ENCODE measurements around the gene AACS.

The AACS gene

DNA sequence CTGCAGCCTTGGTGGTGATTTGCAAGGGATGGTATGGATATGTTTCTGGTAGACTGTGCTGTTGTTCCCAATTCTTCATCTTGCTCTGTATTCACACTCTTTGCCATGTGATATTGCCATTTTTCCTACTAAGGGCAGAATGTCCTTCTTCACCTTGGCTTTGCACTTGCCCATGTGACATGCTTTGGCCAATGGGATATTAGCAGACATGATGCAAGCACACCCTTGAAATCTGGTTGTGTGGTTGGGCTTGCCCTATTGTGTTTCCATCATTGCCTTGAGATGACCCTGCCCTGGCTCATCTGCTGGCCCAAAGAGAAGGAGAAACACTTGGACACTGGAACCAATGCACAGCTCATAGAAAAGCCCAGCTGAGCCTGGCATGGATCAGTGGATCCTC is 110.3 kb downstream of the AACS start:
- Histone ChIP-seq H3K18ac (ENCODE audit: low read length) (no peak overlapping the region), H2BK120ac (ENCODE audit: low read depth, low read length) (no peak overlapping the region), H3K79me2 (ENCODE audit: control insufficient read depth, insufficient read depth, low read length) (no peaks in the 10 kb centered on the region), H2BK15ac (replicated peaks; ENCODE audit: low read depth) (no peak overlapping the region), H3K23ac (ENCODE audit: low read length) (no peak overlapping the region), H4K8ac (ENCODE audit: low read depth, low read length) (no peak overlapping the region), H2AK5ac (ENCODE audit: low read length) (no peak overlapping the region), H3K27me3 (ENCODE audit: insufficient read depth, low read length, poor library complexity) (no peaks in the 10 kb centered on the region), H3K4me2 (ENCODE audit: low read length) (no peak overlapping the region), H3K4me3 (ENCODE audit: low read length) (no peak overlapping the region), H3K4ac (ENCODE audit: low read depth, low read length) (no peak overlapping the region), H2BK5ac (ENCODE audit: low read length) (no peak overlapping the region), H3K56ac (ENCODE audit: low read length) (no peak overlapping the region), H4K5ac (ENCODE audit: low read length) (no peak overlapping the region), H3K27ac (ENCODE audit: low read depth, low read length) (no peak overlapping the region), H3K79me1 (ENCODE audit: low read length) (no peaks in the 10 kb centered on the region), H3K9ac (ENCODE audit: low read length) (no peak overlapping the region), H3K36me3 (ENCODE audit: control insufficient read depth, insufficient read depth, low read length) (no peaks in the 10 kb centered on the region), H3K4me1 (ENCODE audit: control insufficient read depth, low read depth, low read length) (no peaks in the 10 kb centered on the region)
- DNase-seq = no peak

GRCh38 chr12:125178222-125178621 is 113.0 kb downstream of the AACS start:
- Histone ChIP-seq H3K79me2 (ENCODE audit: control insufficient read depth, insufficient read depth, low read length) (no peaks in the 10 kb centered on the region), H3K36me3 (ENCODE audit: control insufficient read depth, insufficient read depth, low read length) (no peaks in the 10 kb centered on the region), H3K56ac (ENCODE audit: low read length) (no peak overlapping the region), H3K23ac (ENCODE audit: low read length) (no peak overlapping the region), H3K27ac (ENCODE audit: low read depth, low read length) (no peak overlapping the region), H3K4me1 (ENCODE audit: control insufficient read depth, low read depth, low read length) (no peaks in the 10 kb centered on the region), H3K4me3 (ENCODE audit: low read length) (no peak overlapping the region), H3K9ac (ENCODE audit: low read length) (no peak overlapping the region), H3K18ac (ENCODE audit: low read length) (no peak overlapping the region), H3K4me2 (ENCODE audit: low read length) (no peak overlapping the region), H2BK120ac (ENCODE audit: low read depth, low read length) (no peak overlapping the region), H4K8ac (ENCODE audit: low read depth, low read length) (no peak overlapping the region), H2AK5ac (ENCODE audit: low read length) (no peak overlapping the region), H4K5ac (ENCODE audit: low read length) (no peak overlapping the region), H2BK15ac (replicated peaks; ENCODE audit: low read depth) (no peak overlapping the region), H3K27me3 (ENCODE audit: insufficient read depth, low read length, poor library complexity) (no peaks in the 10 kb centered on the region), H3K4ac (ENCODE audit: low read depth, low read length) (no peak overlapping the region), H3K79me1 (ENCODE audit: low read length) (no peaks in the 10 kb centered on the region), H2BK5ac (ENCODE audit: low read length) (no peak overlapping the region)
- WGBS (ENCODE audit: extremely low coverage, insufficient coverage, low lambda C conversion rate) = no CpG with 5 or more reads among the region's 2 CpGs
- DNase-seq = no peak

DNA sequence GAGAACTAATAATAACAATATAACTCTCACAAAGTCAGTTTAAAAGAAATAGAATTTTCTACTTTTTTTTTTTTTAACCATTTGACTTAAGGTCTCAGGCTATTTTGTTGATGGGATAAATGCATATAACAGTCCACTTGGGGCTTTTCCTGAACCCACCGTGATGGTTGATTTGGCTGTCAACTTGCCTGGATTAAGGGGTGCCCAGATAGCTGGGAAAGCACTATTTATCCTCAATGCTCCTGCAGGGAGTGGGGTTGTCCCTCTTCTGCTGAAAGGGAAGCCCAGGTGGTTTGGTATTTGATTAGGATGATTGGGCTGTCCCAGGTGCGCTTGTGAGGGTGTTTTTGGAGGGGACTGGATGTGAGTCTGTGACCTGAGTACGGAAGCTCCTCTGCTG is 114.9 kb downstream of the AACS start:
- no peak overlapping the region for H4K8ac ChIP-seq (ENCODE audit: low read depth, low read length)
- H3K56ac ChIP-seq (ENCODE audit: low read length) = no peak overlapping the region
- no peak overlapping the region for H3K23ac ChIP-seq (ENCODE audit: low read length)
- H2AK5ac ChIP-seq (ENCODE audit: low read length) = no peak overlapping the region
- H3K79me1 ChIP-seq (ENCODE audit: low read length) = no peaks in the 10 kb centered on the region
- no CpG with 5 or more reads among the region's 3 CpGs for WGBS (ENCODE audit: extremely low coverage, insufficient coverage, low lambda C conversion rate)
- no peaks in the 10 kb centered on the region for H3K27me3 ChIP-seq (ENCODE audit: insufficient read depth, low read length, poor library complexity)
- DNase-seq = no peak
- no peak overlapping the region for H2BK120ac ChIP-seq (ENCODE audit: low read depth, low read length)
- no peak overlapping the region for H3K4me2 ChIP-seq (ENCODE audit: low read length)
- no peaks in the 10 kb centered on the region for H3K79me2 ChIP-seq (ENCODE audit: control insufficient read depth, insufficient read depth, low read length)
- no peak overlapping the region for H2BK15ac ChIP-seq (replicated peaks; ENCODE audit: low read depth)
- H3K27ac ChIP-seq (ENCODE audit: low read depth, low read length) = no peak overlapping the region
- no peak overlapping the region for H3K4ac ChIP-seq (ENCODE audit: low read depth, low read length)
- no peak overlapping the region for H3K18ac ChIP-seq (ENCODE audit: low read length)
- H4K5ac ChIP-seq (ENCODE audit: low read length) = no peak overlapping the region
- H3K4me3 ChIP-seq (ENCODE audit: low read length) = no peak overlapping the region
- peaks cover 4% of the 10 kb centered on the region for H3K4me1 ChIP-seq (ENCODE audit: control insufficient read depth, low read depth, low read length)
- no peak overlapping the region for H3K9ac ChIP-seq (ENCODE audit: low read length)
- H2BK5ac ChIP-seq (ENCODE audit: low read length) = no peak overlapping the region
- no peaks in the 10 kb centered on the region for H3K36me3 ChIP-seq (ENCODE audit: control insufficient read depth, insufficient read depth, low read length)

DNA sequence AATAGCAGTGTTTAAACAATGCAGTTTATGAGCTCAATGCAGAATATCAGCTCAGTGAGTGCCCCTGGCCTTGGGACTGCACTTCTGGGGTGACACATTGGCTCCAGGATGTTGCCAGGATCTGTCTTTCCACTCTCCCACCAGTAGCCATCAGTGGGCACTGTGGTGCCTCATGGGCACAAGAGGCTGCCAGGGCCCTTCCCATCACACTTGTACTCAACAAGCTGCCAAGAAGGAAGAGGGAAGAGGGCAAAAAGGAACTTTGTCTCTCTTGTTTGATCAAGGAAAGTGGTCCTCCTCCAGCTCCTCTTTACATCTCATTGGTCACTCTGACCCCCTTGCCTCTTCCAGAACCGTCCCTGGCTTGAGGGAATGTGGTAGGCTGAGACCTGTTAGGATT is 115.9 kb downstream of the AACS start:
- Histone ChIP-seq H3K4me1 (ENCODE audit: control insufficient read depth, low read depth, low read length) (peaks cover 4% of the 10 kb centered on the region), H2BK120ac (ENCODE audit: low read depth, low read length) (no peak overlapping the region), H3K4ac (ENCODE audit: low read depth, low read length) (no peak overlapping the region), H3K9ac (ENCODE audit: low read length) (no peak overlapping the region), H2AK5ac (ENCODE audit: low read length) (no peak overlapping the region), H4K8ac (ENCODE audit: low read depth, low read length) (no peak overlapping the region), H3K27me3 (ENCODE audit: insufficient read depth, low read length, poor library complexity) (no peaks in the 10 kb centered on the region), H3K23ac (ENCODE audit: low read length) (no peak overlapping the region), H3K79me2 (ENCODE audit: control insufficient read depth, insufficient read depth, low read length) (no peaks in the 10 kb centered on the region), H2BK15ac (replicated peaks; ENCODE audit: low read depth) (no peak overlapping the region), H2BK5ac (ENCODE audit: low read length) (no peak overlapping the region), H4K5ac (ENCODE audit: low read length) (no peak overlapping the region), H3K27ac (ENCODE audit: low read depth, low read length) (no peak overlapping the region), H3K36me3 (ENCODE audit: control insufficient read depth, insufficient read depth, low read length) (no peaks in the 10 kb centered on the region), H3K18ac (ENCODE audit: low read length) (no peak overlapping the region), H3K4me2 (ENCODE audit: low read length) (no peak overlapping the region), H3K4me3 (ENCODE audit: low read length) (no peak overlapping the region), H3K56ac (ENCODE audit: low read length) (no peak overlapping the region), H3K79me1 (ENCODE audit: low read length) (no peaks in the 10 kb centered on the region)
- no CpG with 5 or more reads among the region's 1 CpG for WGBS (ENCODE audit: extremely low coverage, insufficient coverage, low lambda C conversion rate)
- DNase-seq = no peak

DNA sequence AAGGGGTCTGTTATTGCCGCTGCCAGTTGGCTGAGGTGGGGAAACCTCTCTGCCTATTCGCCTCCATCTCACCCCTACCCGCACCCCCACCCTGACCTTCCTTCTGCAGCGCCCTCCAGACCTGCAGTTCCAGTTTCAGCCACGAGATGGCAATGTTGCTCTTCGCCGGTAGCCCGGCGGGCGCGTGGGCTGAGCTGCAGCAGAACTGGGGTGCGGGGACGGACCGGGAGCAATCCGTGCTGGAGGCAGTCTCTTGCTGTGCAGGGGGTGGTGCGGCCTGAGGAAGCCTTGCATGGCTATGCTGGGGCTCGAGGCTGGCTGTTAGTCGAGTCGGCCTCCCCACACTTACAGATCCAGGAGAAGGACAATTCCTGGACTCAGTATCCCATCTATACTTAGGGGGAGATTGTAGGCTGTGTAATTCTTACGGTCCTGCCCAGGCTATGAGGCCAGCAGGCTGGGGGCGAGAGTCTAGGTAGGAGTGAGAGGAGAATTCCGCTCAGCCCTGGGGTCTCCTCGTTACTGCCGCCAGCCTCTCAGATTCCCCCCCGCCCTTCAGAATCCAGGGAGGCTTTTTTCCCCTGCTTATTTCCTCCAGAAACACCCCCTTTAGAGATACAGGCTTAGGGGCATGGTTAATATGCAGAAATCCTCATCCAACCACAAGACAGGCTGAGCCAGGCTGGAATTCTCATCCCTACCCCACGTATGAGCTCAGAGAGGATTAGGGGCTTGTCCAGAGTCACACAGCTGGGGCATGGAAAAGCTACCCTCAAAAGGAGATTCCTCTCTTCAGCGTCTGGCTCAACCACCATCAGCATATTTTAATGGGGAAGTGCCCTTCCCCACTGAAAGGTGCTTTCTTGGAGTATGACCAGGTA is 118.2 kb downstream of the AACS start:
- no peak overlapping the region for H2BK5ac ChIP-seq (ENCODE audit: low read length)
- H3K36me3 ChIP-seq (ENCODE audit: control insufficient read depth, insufficient read depth, low read length) = no peaks in the 10 kb centered on the region
- H3K27me3 ChIP-seq (ENCODE audit: insufficient read depth, low read length, poor library complexity) = peaks cover 5% of the 10 kb centered on the region
- no peak overlapping the region for H4K8ac ChIP-seq (ENCODE audit: low read depth, low read length)
- no peak overlapping the region for H4K5ac ChIP-seq (ENCODE audit: low read length)
- no peak overlapping the region for H2BK120ac ChIP-seq (ENCODE audit: low read depth, low read length)
- H2AK5ac ChIP-seq (ENCODE audit: low read length) = no peak overlapping the region
- H3K4me1 ChIP-seq (ENCODE audit: control insufficient read depth, low read depth, low read length) = peaks cover 4% of the 10 kb centered on the region
- peak overlapping the region; percentile 21 for H3K4me2 ChIP-seq (ENCODE audit: low read length)
- H3K4me3 ChIP-seq (ENCODE audit: low read length) = no peak overlapping the region
- H2BK15ac ChIP-seq (replicated peaks; ENCODE audit: low read depth) = no peak overlapping the region
- no peaks in the 10 kb centered on the region for H3K79me2 ChIP-seq (ENCODE audit: control insufficient read depth, insufficient read depth, low read length)
- H3K27ac ChIP-seq (ENCODE audit: low read depth, low read length) = no peak overlapping the region
- DNase-seq = peak; percentile 76
- H3K9ac ChIP-seq (ENCODE audit: low read length) = no peak overlapping the region
- H3K4ac ChIP-seq (ENCODE audit: low read depth, low read length) = no peak overlapping the region
- no CpG with 5 or more reads among the region's 27 CpGs for WGBS (ENCODE audit: extremely low coverage, insufficient coverage, low lambda C conversion rate)
- no peak overlapping the region for H3K18ac ChIP-seq (ENCODE audit: low read length)
- H3K79me1 ChIP-seq (ENCODE audit: low read length) = no peaks in the 10 kb centered on the region
- peak overlapping the region; percentile 42 for H3K56ac ChIP-seq (ENCODE audit: low read length)
- no peak overlapping the region for H3K23ac ChIP-seq (ENCODE audit: low read length)

All from mesendoderm (in vitro differentiated cells).